ENCODE results near the gene MTFR1L.

DNA sequence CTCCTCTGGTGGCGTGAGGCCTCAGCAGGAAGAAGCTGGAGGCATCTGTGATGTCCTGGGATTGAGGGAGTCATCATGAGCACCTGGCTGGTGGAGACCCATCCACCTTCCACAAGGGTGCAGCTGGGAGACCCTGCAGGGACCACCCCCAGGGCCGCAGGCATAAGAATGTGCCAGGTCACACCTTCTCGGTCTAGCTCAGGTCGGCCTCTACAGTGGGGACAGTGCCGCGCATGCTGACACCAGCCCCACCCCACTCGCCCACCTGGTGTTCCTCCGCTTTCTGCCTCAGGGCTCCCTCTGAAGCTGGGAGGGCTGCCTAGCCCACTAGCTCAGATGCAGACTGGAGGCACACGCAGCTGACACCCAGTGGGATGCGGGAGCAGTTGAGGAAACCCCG is 61.5 kb downstream of the MTFR1L start:
- TF ChIP-seq, protein P1, sequence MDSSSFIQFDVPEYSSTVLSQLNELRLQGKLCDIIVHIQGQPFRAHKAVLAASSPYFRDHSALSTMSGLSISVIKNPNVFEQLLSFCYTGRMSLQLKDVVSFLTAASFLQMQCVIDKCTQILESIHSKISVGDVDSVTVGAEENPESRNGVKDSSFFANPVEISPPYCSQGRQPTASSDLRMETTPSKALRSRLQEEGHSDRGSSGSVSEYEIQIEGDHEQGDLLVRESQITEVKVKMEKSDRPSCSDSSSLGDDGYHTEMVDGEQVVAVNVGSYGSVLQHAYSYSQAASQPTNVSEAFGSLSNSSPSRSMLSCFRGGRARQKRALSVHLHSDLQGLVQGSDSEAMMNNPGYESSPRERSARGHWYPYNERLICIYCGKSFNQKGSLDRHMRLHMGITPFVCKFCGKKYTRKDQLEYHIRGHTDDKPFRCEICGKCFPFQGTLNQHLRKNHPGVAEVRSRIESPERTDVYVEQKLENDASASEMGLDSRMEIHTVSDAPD (CRISPR knock-in tag; IDR thresholded peaks at IDR 0.05): no peak
- TF ChIP-seq KHSRP (IDR thresholded peaks at IDR 0.05): no peak
- TF ChIP-seq ZNF121 (CRISPR knock-in tag; conservative IDR thresholded peaks at IDR 0.05): no peak
